ENCODE results near the gene TOMM40.

- TF ChIP-seq CTCF (IDR thresholded peaks at IDR 0.05 in 8 of 11, conservative IDR thresholded peaks at IDR 0.05 in 3 of 11): no peak
- no peak for TF ChIP-seq POLR2A (IDR thresholded peaks at IDR 0.05)
These were observed 51.1 kb downstream of the TOMM40 start, which contains the start of gene APOC4 for GRCh38 chr19:44942067-44942571.

Measured in spleen (tissue), 7 donors.